Ovary (tissue), 9 donors: ENCODE results near the gene CEP85L. TPM values are rescaled to one million over a fixed set of nuclear protein-coding genes. Genes with fewer than 3 reads are reported as not detected.
A peak's percentile ranks its signal among the peaks of the same experiment; 100 is the strongest.

Experiments
- DNase-seq, 5 donors: peaks; one replicate each; pipeline ENCODE4 v3.0.0-alpha.2; 2019 to 2020
- H3K27ac ChIP-seq, 2 donors: fragments of 200-600 bp; one replicate each; pipeline versions ENCODE4 v1.5.1 to v1.8.0; 2019 to 2022
- H3K27me3 ChIP-seq: fragments of 200-600 bp; one replicate; pipeline ENCODE4 v1.8.0; 2022
- H3K36me3 ChIP-seq: fragments of 200-600 bp; sonication (generic); one replicate; pipeline ENCODE4 v1.5.1; 2019
- H3K4me1 ChIP-seq: one replicate; pipeline ENCODE4 v1.8.1; 2013; ENCODE audit warnings: mild to moderate bottlenecking, moderate library complexity; ENCODE audit not compliant: insufficient read depth
- H3K4me3 ChIP-seq: fragments of 200-600 bp; sonication (generic); one replicate; pipeline ENCODE4 v1.5.1; 2017
- H3K9me3 ChIP-seq, 2 donors: fragments of 200-600 bp in 1 of 2; sonication (generic) in 1 of 2; one replicate each; pipeline versions ENCODE4 v1.5.1 to v1.8.1; 2013 to 2019; ENCODE audit warnings: mild to moderate bottlenecking in 1 of 2, moderate library complexity in 1 of 2
- CTCF ChIP-seq, 3 donors: fragments of 450-650 bp in 2 of 3; fragments of 200-600 bp in 1 of 3; IDR thresholded peaks; one replicate each; pipeline versions ENCODE4 v1.5.1 to v1.8.0; 2016 to 2022; ENCODE audit warnings: antibody characterized with exemption in 3 of 3, mild to moderate bottlenecking in 1 of 3
- EP300 ChIP-seq: sonication (generic); formaldehyde crosslinking; IDR thresholded peaks from one replicate; pipeline ENCODE4 v1.6.1; 2017; ENCODE audit warnings: antibody characterized with exemption
- POLR2A ChIP-seq: fragments of 450-650 bp; IDR thresholded peaks from one replicate; pipeline ENCODE4 v1.6.1; 2017; ENCODE audit warnings: antibody characterized with exemption, mild to moderate bottlenecking, moderate library complexity
- WGBS, 3 donors: extraction: QIAGEN DNeasy Blood & Tissue Kit in 1 of 3; methylation state at CpG; one replicate each; pipeline versions ENCODE4 v1.1.5 to v1.1.7; 2013 to 2017; 5-methylcytosine and 5-hydroxymethylcytosine counted together
- intact Hi-C, 4 donors: fragments of 100-400 bp; cut with DNase I; formaldehyde crosslinking; loops; one replicate each; pipeline versions ENCODE4 v1.11.0 to v1.15.1; 2022 to 2023
- polyA plus RNA-seq, 2 donors: library from polyadenylated mRNA; stranded (reverse); fragments of 200-250 nt in 1 of 2; fragments of 350-450 nt in 1 of 2; fragmentation: Illumina TruSeq in 1 of 2; extraction: RNeasy Lipid Tissue Mini Kit (QIAGEN cat#74804) in 1 of 2; gene quantifications; one replicate each; pipeline ENCODE4 v1.2.3, GENCODE V29; 2013 to 2014
- total RNA-seq, 7 donors: library from RNA; depleted of rRNA in 2 of 7; stranded (reverse); fragments of >200 nt in 2 of 7; fragmentation: NEBNext Ultra II Directional in 3 of 7; extraction: Animal tissue kit (Norgen Biotek cat#: 25700) in 3 of 7; gene quantifications; one replicate each; pipeline versions ENCODE4 v1.1.0 to v1.2.4, GENCODE V29; 2016 to 2023
- donor health status: DM: no; HTN: no; CAD: no; lungs with moderate emphysema.
- donor health status: DM: no; HTN: no; CAD: no.
- donor health status: Bipolar disorder and iron deficiency.
- donor health status: DM: yes; HTN: yes; CAD: no.
- donor health status: DM: no; HTN: no; CAD: no.
- donor health status: DM: yes; HTN: yes; CAD: no.

CEP85L gene
- total and polyA plus RNA-seq, 9 donors: 4.0 to 33.4 (median 24.3) TPM

GRCh38 chr6:118660218-118660569 is 8.8 kb upstream of the CEP85L start:
- TF ChIP-seq EP300: no peak
- TF ChIP-seq POLR2A: no peak
- TF ChIP-seq CTCF (IDR thresholded peaks at IDR 0.05): no peak
- no peaks in the 10 kb centered on the region for H3K36me3 ChIP-seq
- intact Hi-C loops: no loop called here
- H3K9me3 ChIP-seq: no peaks in the 10 kb centered on the region
- H3K27ac ChIP-seq: no peak overlapping the region
- no peaks in the 10 kb centered on the region for H3K27me3 ChIP-seq
- peak in 2 of 5 donors; percentile 27 to 38 for DNase-seq
- H3K4me3 ChIP-seq: no peak overlapping the region
- H3K4me1 ChIP-seq: no peaks in the 10 kb centered on the region

GRCh38 chr6:118659513-118660217 is 8.3 kb upstream of the CEP85L start:
- Histone ChIP-seq H3K4me3 (no peak overlapping the region), H3K36me3 (no peaks in the 10 kb centered on the region), H3K27ac (no peak overlapping the region), H3K9me3 (no peaks in the 10 kb centered on the region), H3K27me3 (no peaks in the 10 kb centered on the region), H3K4me1 (no peaks in the 10 kb centered on the region)
- TF ChIP-seq CTCF (IDR thresholded peaks at IDR 0.05) (no peak), POLR2A (no peak), EP300 (no peak)
- DNase-seq: peak in 1 of 5 donors; percentile 17
- intact Hi-C loops: loop anchor here in 3 of 4 donors (10.0 kb wide), 2 partner anchors 45 to 115 kb away; no protein-coding TSS in a partner anchor
- WGBS, 3 donors: 54 to 70% (median 64%) methylated on average over 9 of the region's 9 CpGs

- Histone ChIP-seq H3K4me1 (no peaks in the 10 kb centered on the region), H3K9me3 (no peaks in the 10 kb centered on the region), H3K4me3 (no peak overlapping the region), H3K36me3 (no peaks in the 10 kb centered on the region), H3K27ac (no peak overlapping the region), H3K27me3 (no peaks in the 10 kb centered on the region)
- TF ChIP-seq CTCF (IDR thresholded peaks at IDR 0.05): no peak
- TF ChIP-seq POLR2A: no peak
- no peak for TF ChIP-seq EP300
- 90 to 95% (median 90%) methylated on average over 3 of the region's 3 CpGs for WGBS, 3 donors
- intact Hi-C loops: loop anchor here in 3 of 4 donors (10.0 kb wide), 2 partner anchors 48 to 118 kb away; no protein-coding TSS in a partner anchor
- no peak for DNase-seq
Observed at GRCh38 chr6:118656847-118657451, 5.6 kb upstream of the CEP85L start.

- intact Hi-C loops: loop anchor here in 3 of 4 donors (10.0 kb wide), 2 partner anchors 53 to 123 kb away; no protein-coding TSS in a partner anchor
- DNase-seq: peak in 2 of 5 donors; percentile 15 to 25
- Histone ChIP-seq H3K9me3 (no peaks in the 10 kb centered on the region), H3K4me1 (no peaks in the 10 kb centered on the region), H3K27me3 (no peaks in the 10 kb centered on the region), H3K36me3 (no peaks in the 10 kb centered on the region), H3K4me3 (peak overlapping the region; percentile 93), H3K27ac (peak overlapping the region in 1 of 2 donors; percentile 98)
- TF ChIP-seq CTCF (IDR thresholded peaks at IDR 0.05) (no peak), POLR2A (no peak), EP300 (no peak)
- WGBS, 3 donors: 57 to 60% (median 60%) methylated on average over 20 of the region's 20 CpGs
Observed at GRCh38 chr6:118652051-118652615, 742 bp upstream of the CEP85L start.
